Upper lobe of left lung (tissue), 4 donors: Measurements from ENCODE around the gene IFT172.

ENCODE experiments used
- CTCF ChIP-seq, 6 experiments: fragments of 450-650 bp in 4 of 6; fragments of 200-600 bp in 2 of 6; sonication (generic) in 2 of 6; IDR thresholded peaks; one replicate each; pipeline ENCODE4 v1.5.1; 2016 to 2019; ENCODE audit warnings: antibody characterized with exemption in 6 of 6
- POLR2A ChIP-seq, 4 donors: fragments of 450-650 bp; IDR thresholded peaks; one replicate each; pipeline ENCODE4 v1.5.1; 2016 to 2017; ENCODE audit warnings: antibody characterized with exemption in 4 of 4, mild to moderate bottlenecking in 2 of 4
- POLR2AphosphoS5 ChIP-seq, 2 donors: sonication (generic); formaldehyde crosslinking; IDR thresholded peaks; one replicate each; pipeline ENCODE4 v1.5.1; 2017; ENCODE audit warnings: antibody characterized with exemption in 2 of 2

GRCh38 chr2:27527182-27527581, 37.6 kb upstream of the IFT172 start:
- TF ChIP-seq CTCF (IDR thresholded peaks at IDR 0.05) (no peak), POLR2AphosphoS5 (IDR thresholded peaks at IDR 0.05) (no peak), POLR2A (IDR thresholded peaks at IDR 0.05) (no peak)
